Esophagus muscularis mucosa (tissue), 4 donors: ENCODE results near the gene MAN2A1. TPM values are rescaled to one million over a fixed set of nuclear protein-coding genes. Genes with fewer than 3 reads are reported as not detected.

Experiments
- DNase-seq: peaks from one replicate; pipeline ENCODE4 v3.0.0-alpha.2; 2017; ENCODE audit errors: extremely low spot score
- H3K27ac ChIP-seq, 4 donors: fragments of 200-600 bp; sonication (generic); replicated peaks in 1 of 4; 1 replicate in 3 of 4; 2 replicates in 1 of 4; pipeline ENCODE4 v1.5.1; 2016 to 2019; ENCODE audit warnings: mild to moderate bottlenecking in 1 of 4
- H3K27me3 ChIP-seq, 4 donors: fragments of 200-600 bp; sonication (generic); one replicate each; pipeline versions ENCODE4 v1.5.1 to v1.6.0; 2016 to 2019
- H3K36me3 ChIP-seq, 4 donors: fragments of 200-600 bp; sonication (generic); one replicate each; pipeline ENCODE4 v1.5.1; 2016 to 2019
- H3K4me1 ChIP-seq, 4 donors: fragments of 200-600 bp; sonication (generic); one replicate each; pipeline ENCODE4 v1.5.1; 2016 to 2019
- H3K4me3 ChIP-seq, 4 donors: fragments of 200-600 bp; sonication (generic); 1 replicate in 2 of 4; 2 replicates in 2 of 4; pipeline ENCODE4 v1.5.1; 2016 to 2019; ENCODE audit warnings: mild to moderate bottlenecking in 4 of 4, moderate library complexity in 1 of 4
- H3K9me3 ChIP-seq, 4 donors: fragments of 200-600 bp; sonication (generic); 1 replicate in 3 of 4; 2 replicates in 1 of 4; pipeline ENCODE4 v1.5.1; 2016 to 2019
- EP300 ChIP-seq: sonication (generic); formaldehyde crosslinking; IDR thresholded peaks from one replicate; pipeline ENCODE4 v1.6.1; 2017; ENCODE audit warnings: antibody characterized with exemption
- POLR2A ChIP-seq: fragments of 450-650 bp; IDR thresholded peaks from one replicate; pipeline ENCODE4 v1.6.1; 2017; ENCODE audit warnings: antibody characterized with exemption, moderate library complexity, mild to moderate bottlenecking, low read depth
- POLR2AphosphoS5 ChIP-seq, 2 donors: sonication (generic); formaldehyde crosslinking; IDR thresholded peaks; one replicate each; pipeline ENCODE4 v1.6.1; 2017; ENCODE audit warnings: antibody characterized with exemption in 2 of 2
- WGBS: methylation state at CpG from one replicate; pipeline ENCODE4 v1.1.5; 2018; 5-methylcytosine and 5-hydroxymethylcytosine counted together
- intact Hi-C: fragments of 100-400 bp; cut with DNase I; formaldehyde crosslinking; loops from one replicate; pipeline ENCODE4 v1.15.1; 2023
- total RNA-seq, 4 donors: library from RNA; depleted of rRNA; stranded (reverse); fragments of >200 nt; gene quantifications; one replicate each; pipeline versions ENCODE4 v1.1.0 to v1.2.1, GENCODE V29; 2016
- TF ChIP-seq, protein P1 (sequence below), 3 experiments: fragments of 200-600 bp in 2 of 3; fragments of 450-650 bp in 1 of 3; sonication (generic) in 2 of 3; IDR thresholded peaks; one replicate each; pipeline ENCODE4 v1.5.1; 2017 to 2019; ENCODE audit warnings: antibody characterized with exemption in 3 of 3, mild to moderate bottlenecking in 2 of 3, moderate library complexity in 1 of 3

The MAN2A1 gene
- total RNA-seq, 4 donors from 2014 or later = 22.3 to 29.5 (median 27.4) TPM

DNA sequence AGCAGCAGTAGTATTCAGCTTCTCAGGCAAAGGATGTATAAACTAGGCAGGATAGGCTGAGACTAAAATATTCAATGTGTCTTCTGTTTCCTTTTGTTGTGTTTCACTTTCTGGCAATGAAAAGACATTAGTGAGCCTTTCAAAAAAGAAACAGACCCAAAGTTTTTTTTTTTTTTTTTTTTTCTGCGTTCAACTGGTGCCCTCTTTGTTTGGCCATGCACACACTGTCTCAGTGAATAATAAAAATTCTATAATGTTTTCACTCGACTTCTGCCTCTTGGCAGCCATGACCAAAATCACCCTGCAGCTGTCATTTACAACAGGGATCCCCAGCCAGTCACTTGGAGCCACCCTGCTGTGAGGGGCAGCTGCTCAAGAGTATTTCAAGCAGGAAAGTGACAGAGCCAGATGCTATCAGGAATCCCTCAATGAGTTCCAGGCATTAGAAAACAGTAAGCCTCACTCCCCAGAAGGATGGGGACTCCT, 44.0 kb upstream of the MAN2A1 start:
- peaks cover 0 to 15% (median 12%) of the 10 kb centered on the region in 4 donors for H3K4me1 ChIP-seq
- peak overlapping the region in 1 of 4 donors; percentile 24 for H3K27ac ChIP-seq
- no peaks in the 10 kb centered on the region for H3K9me3 ChIP-seq
- H3K4me3 ChIP-seq = no peak overlapping the region
- H3K27me3 ChIP-seq = no peaks in the 10 kb centered on the region
- DNase-seq = no peak
- WGBS = 12% methylated on average over 2 of the region's 2 CpGs
- intact Hi-C loops = no loop called here
- no peaks in the 10 kb centered on the region for H3K36me3 ChIP-seq
- no peak for TF ChIP-seq EP300
- no peak for TF ChIP-seq POLR2AphosphoS5 (IDR thresholded peaks at IDR 0.05)
- TF ChIP-seq, protein P1, sequence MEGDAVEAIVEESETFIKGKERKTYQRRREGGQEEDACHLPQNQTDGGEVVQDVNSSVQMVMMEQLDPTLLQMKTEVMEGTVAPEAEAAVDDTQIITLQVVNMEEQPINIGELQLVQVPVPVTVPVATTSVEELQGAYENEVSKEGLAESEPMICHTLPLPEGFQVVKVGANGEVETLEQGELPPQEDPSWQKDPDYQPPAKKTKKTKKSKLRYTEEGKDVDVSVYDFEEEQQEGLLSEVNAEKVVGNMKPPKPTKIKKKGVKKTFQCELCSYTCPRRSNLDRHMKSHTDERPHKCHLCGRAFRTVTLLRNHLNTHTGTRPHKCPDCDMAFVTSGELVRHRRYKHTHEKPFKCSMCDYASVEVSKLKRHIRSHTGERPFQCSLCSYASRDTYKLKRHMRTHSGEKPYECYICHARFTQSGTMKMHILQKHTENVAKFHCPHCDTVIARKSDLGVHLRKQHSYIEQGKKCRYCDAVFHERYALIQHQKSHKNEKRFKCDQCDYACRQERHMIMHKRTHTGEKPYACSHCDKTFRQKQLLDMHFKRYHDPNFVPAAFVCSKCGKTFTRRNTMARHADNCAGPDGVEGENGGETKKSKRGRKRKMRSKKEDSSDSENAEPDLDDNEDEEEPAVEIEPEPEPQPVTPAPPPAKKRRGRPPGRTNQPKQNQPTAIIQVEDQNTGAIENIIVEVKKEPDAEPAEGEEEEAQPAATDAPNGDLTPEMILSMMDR (IDR thresholded peaks at IDR 0.05) = no peak
- TF ChIP-seq POLR2A = no peak

DNA sequence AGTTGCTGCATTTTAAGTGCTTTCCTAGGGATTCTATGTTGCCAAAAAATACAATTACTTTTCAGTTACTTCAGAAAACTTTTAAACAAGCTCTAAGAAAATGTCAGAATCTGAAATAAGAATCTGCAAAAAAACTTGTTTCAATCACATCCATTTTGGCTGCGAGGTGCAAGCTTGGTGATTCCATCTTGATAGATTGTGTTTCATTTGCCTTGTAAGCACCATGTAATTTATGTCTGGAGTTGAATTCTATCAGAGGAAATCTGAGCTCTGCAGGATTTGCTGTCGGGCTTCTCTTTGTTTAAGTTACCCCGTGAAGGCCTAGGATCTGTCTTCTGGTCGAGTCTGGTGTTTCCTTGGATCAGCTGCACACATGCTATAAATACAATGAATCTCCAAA, 40.4 kb upstream of the MAN2A1 start:
- Histone ChIP-seq H3K27ac (no peak overlapping the region), H3K4me1 (peaks cover 0 to 15% (median 12%) of the 10 kb centered on the region in 4 donors), H3K9me3 (no peaks in the 10 kb centered on the region), H3K36me3 (no peaks in the 10 kb centered on the region), H3K4me3 (no peak overlapping the region), H3K27me3 (no peaks in the 10 kb centered on the region)
- no peak for DNase-seq
- intact Hi-C loops = no loop called here
- WGBS = 23% methylated on average over 4 of the region's 4 CpGs
- TF ChIP-seq POLR2AphosphoS5 (IDR thresholded peaks at IDR 0.05) = no peak

DNA sequence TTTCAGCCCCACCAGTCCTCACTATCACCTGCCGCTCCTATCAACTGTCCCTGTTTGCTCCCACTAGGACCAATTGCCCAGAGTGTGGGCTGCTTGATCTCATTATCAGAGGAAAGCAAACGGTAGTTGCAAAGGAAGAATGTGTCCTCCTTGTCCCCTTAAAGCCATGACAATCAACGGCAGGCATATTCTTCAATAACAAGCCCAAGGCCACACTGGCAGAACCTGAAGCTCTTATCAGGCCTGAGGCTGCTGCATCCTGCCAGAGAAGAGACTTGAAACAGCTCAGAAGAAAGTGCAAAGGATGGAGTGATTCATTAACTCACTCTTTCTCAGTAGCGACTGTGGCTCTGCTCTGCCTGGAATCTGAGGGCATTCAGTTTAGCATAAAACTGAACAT, 39.2 kb upstream of the MAN2A1 start:
- TF ChIP-seq EP300 = no peak
- no peak for TF ChIP-seq POLR2A
- TF ChIP-seq, protein P1 (IDR thresholded peaks at IDR 0.05) = no peak
- TF ChIP-seq POLR2AphosphoS5 (IDR thresholded peaks at IDR 0.05) = no peak
- Histone ChIP-seq H3K9me3 (no peaks in the 10 kb centered on the region), H3K4me1 (peaks cover 0 to 11% (median 9%) of the 10 kb centered on the region in 4 donors), H3K27me3 (no peaks in the 10 kb centered on the region), H3K27ac (no peak overlapping the region), H3K36me3 (no peaks in the 10 kb centered on the region), H3K4me3 (no peak overlapping the region)
- intact Hi-C loops = no loop called here
- 84% methylated on average over 4 of the region's 4 CpGs for WGBS
- DNase-seq = no peak

DNA sequence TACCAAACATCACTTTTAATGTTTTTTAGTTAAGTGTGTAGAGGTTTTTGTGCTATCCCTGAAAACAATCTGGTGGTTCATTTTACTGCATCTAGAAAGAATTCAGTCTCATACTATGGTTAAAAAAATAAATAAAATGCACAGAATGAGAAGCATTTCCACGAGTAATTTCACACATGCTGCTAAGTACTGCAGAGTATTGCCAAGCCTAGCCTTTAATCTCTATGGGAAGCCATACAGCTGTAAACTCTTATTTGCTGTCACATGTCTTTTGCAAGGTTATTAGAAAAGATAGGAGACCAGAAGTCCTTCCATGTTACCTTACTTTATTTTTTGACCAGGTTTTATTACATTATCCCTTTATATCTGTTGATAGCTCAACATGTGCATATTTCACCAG, 37.6 kb upstream of the MAN2A1 start:
- 41% methylated on average over 1 of the region's 1 CpG for WGBS
- Histone ChIP-seq H3K4me1 (peaks cover 0 to 5% (median 2%) of the 10 kb centered on the region in 4 donors), H3K36me3 (no peaks in the 10 kb centered on the region), H3K27me3 (no peaks in the 10 kb centered on the region), H3K4me3 (no peak overlapping the region), H3K9me3 (no peaks in the 10 kb centered on the region), H3K27ac (no peak overlapping the region)
- TF ChIP-seq, protein P1 (IDR thresholded peaks at IDR 0.05) = no peak
- TF ChIP-seq POLR2AphosphoS5 (IDR thresholded peaks at IDR 0.05) = no peak
- TF ChIP-seq EP300 = no peak
- TF ChIP-seq POLR2A = no peak
- DNase-seq = no peak
- intact Hi-C loops = no loop called here

DNA sequence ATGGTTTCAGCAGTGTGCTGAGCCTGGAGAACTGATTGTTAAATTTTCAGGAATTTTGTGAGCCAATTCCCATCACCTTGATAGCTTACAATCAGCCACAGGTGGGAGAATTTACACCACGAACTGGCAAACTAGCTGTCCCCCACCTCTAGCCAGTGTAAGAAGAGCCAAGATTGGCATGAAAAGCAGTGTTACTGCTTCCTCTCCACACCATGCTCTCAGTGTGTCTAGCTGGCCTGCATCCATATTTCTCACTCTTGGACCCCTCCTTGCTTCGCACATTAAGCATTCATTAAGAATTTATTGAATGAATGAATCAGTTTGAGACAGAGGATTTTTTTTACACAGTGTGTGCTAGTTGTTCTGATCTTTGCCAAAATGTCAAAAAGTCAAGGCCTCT, 36.7 kb upstream of the MAN2A1 start:
- WGBS = 79% methylated on average over 2 of the region's 2 CpGs
- Histone ChIP-seq H3K4me3 (no peak overlapping the region), H3K36me3 (no peaks in the 10 kb centered on the region), H3K9me3 (no peaks in the 10 kb centered on the region), H3K27ac (no peak overlapping the region), H3K27me3 (no peaks in the 10 kb centered on the region), H3K4me1 (peaks cover 0 to 5% (median 2%) of the 10 kb centered on the region in 4 donors)
- intact Hi-C loops = no loop called here
- no peak for DNase-seq
- no peak for TF ChIP-seq POLR2AphosphoS5 (IDR thresholded peaks at IDR 0.05)
- TF ChIP-seq, protein P1 (IDR thresholded peaks at IDR 0.05) = no peak
- no peak for TF ChIP-seq EP300
- TF ChIP-seq POLR2A = no peak
